ENCODE results near the gene KRTAP3-1.

KRTAP3-1 gene

DNA sequence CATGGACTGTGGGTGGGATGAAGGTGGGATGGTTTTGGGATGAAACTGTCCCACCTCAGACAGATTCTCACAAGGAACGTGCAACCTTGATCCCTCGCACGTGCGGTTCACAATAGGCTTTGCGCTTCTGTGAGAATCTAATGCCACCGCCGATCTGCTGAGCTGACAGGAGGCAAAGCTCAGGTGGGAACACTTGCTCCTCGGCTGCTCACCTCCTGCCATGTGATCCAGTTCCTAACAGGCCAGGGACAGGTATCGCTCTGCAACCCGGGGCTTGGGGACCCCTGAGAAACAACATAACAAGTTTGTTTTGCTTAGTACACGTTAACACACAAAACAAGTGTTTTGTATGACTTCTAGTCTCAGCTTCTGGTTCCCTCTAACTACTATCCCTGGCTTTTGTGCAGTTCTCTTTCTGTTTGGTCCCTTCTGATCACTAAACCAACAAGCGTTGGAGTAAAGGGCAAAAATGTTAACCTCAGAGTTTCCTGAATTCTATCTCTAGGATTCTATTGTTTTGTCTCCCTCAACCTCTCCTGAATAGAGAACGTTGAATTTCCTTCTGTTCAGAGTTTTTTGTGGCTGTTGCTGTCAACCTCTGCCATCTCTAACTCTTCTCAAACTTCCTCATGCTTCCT lies 7.8 kb upstream of the KRTAP3-1 start:
- DNase-seq: no peak

DNA sequence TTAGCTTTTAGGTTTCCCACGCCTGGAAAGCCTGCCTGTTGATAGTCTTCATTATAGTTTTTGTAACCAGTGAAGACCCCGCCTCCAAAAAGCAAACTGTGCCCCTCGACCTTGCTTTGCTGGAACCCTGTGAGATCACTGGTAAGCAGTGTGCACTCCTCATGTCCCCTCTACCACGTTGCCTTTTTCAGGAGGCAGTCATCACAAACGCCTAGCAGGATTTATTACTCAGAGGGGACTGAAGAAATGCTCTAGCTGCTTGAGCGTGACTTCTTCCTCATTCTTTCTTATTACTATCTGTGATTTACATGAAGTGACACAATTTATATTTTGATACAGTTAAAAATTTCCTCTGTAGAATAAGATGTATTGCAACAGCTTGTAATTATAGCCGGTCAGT lies 6.5 kb upstream of the KRTAP3-1 start:
- no peak for DNase-seq

GRCh38 chr17:41013606-41014005 lies 4.7 kb upstream of the KRTAP3-1 start:
- DNase-seq: no peak

GRCh38 chr17:41013181-41013580 lies 4.3 kb upstream of the KRTAP3-1 start:
- no peak for DNase-seq

DNA sequence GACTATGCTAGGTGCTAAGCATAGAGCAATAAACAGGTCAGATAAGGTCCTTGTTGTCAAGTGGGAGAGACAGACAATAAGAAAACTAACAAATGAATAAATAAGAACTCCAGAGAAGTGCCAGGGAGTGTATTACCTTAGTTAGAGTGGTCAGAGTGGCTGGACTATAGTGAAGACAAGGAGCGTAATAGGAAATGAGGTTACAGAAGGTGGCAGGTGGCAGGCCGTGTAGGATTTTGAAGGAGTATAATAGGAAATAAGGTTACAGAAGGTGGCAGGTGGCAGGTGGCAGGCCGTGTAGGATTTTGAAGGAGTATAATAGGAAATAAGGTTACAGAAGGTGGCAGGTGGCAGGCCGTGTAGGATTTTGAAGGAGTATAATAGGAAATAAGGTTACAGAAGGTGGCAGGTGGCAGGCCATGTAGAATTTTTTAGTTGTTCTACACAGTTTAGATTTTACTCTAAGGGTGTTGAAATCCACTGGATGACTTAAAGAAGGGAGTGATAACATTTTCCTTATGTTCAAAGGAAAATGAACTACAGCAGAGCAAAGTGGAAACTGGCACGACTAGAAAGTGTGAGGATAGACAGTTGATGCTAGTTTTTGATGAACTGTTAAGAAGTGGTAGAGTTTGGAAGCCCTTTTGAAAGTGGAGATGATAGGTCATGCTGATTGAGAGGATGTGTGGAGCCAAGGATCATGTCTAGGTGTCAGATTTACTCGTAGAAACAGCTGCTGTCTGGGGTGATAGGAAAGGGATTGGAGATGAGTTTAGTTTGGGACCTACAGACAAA lies 3.6 kb upstream of the KRTAP3-1 start:
- DNase-seq: no peak

DNA sequence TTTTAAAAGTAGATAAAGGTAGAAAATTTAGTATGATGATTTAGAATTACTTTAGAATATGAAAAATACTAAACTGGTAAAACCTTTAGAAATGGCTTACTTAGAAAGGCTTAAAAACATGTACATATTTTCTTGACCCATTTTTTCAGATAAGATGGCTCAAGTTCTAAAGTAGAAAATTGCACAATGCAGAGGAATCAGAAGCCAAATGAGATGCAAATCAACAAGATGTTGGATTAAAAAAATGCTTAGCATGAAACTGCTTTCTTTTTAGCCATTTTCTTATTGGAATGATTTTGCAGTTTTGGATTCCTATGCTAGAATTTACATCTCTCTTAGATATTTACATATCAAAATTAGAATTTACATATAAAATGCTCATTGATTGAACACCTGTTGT lies 1.5 kb upstream of the KRTAP3-1 start:
- no peak for DNase-seq

- DNase-seq: no peak
These were observed 1.0 kb upstream of the KRTAP3-1 start for GRCh38 chr17:41009936-41010335.

- DNase-seq: no peak
These were observed 403 bp upstream of the KRTAP3-1 start for GRCh38 chr17:41009301-41009760.

DNA sequence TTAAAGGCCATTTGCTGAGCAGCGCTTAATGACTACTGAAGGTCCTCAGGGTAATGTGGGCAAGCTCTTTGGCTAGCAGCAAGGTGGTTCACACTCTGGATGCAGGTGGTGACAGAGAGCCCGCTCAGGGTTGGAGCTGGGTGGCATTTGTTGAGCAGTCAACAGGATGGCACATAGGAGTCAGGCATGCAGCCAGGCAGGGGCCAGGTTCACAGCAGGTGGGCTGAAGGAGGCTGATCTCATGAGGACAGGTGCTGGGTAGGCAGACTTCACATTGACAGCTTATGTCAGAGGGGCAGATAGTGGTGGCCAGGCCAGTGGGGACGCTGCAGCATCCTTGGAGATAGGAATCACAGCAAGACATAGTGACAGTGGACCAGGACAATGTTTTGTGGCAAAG lies 4.5 kb downstream of the KRTAP3-1 start:
- DNase-seq: no peak

GRCh38 chr17:41003926-41004325 lies 5.0 kb downstream of the KRTAP3-1 start:
- DNase-seq: no peak

- no peak for DNase-seq
These were observed 6.1 kb downstream of the KRTAP3-1 start for GRCh38 chr17:41002814-41003213.

DNA sequence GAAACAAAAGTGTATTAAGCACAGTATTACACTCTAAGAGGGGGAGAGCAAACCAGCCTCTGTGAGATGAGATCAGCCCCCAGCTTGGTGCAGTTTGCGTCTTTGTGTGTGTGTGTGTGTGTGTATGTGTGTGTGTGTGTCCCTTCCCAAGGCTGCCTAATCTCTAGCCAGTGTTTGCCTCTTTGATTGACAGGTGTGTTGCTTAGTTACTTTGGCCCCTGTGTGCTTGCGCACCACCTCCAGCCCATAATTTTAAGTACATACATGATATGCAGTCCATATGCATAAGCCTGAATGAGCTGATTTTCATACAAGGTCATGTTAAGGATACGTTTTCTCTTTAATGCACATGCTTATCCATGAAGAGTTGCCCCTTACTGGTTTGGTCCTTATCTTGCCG lies 7.1 kb downstream of the KRTAP3-1 start:
- DNase-seq: no peak

- peak in 2 of 56 donors; percentile 0 to 3 for DNase-seq
These were observed 9.4 kb downstream of the KRTAP3-1 start, which contains the start of gene KRTAP3-2 for GRCh38 chr17:40999563-40999962. TSS of gene KRTAP3-2 (minus strand) at chr17:40999906. CDS start at chr17:40999853, 53 bp downstream.

GRCh38 chr17:40997361-40997760 lies 11.6 kb downstream of the KRTAP3-1 start:
- no peak for DNase-seq

GRCh38 chr17:40996829-40997228 lies 12.1 kb downstream of the KRTAP3-1 start:
- no peak for DNase-seq

DNA sequence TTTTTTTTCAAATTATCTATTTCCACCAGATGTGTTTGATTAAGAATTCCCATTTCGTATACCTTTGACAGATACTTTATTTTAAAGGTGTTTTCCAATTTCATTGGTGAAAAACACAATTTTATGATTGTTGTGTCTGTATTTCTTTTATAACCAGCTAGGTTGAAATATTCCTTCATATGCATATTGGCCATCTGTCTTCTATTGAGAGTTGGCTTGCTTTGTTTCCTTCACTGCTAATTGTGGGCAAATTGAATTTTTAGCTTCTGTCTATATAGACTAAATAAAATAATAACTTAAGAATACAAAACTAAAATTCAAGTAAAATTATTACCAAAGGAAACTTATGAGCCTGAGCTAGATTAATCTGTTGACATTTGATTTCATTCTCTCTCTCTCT lies 13.8 kb downstream of the KRTAP3-1 start:
- DNase-seq: no peak

GRCh38 chr17:40993839-40994238 lies 15.1 kb downstream of the KRTAP3-1 start, which contains the start of gene KRTAP3-3:
TSS of gene KRTAP3-3 (minus strand) at chr17:40994164. CDS start at chr17:40994097, 67 bp downstream.
- peak in 1 of 56 donors; percentile 0 for DNase-seq

DNA sequence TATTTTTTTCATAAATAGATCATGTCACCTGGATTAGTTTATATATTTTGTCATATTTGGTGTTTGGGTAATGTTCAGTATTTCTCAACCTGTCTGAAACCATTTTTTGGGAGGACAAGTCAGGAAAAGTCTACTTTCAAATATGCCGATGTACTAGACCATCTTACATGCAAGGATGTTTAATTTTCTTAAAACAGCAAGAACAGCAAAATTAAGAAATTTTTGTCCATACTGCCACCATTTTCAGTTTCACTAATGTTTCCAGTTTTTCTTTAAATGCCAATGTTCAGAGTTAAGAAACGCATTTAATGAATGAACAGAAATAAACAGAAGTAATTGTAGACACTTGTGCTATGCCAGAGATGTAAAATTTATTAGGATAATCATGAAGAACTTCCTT lies 15.8 kb downstream of the KRTAP3-1 start:
- no peak for DNase-seq

- no peak for DNase-seq
These were observed 16.3 kb downstream of the KRTAP3-1 start for GRCh38 chr17:40992666-40993065.

GRCh38 chr17:40986920-40987319 lies 22.0 kb downstream of the KRTAP3-1 start:
- no peak for DNase-seq

- no peak for DNase-seq
These were observed 24.7 kb downstream of the KRTAP3-1 start, which contains the start of gene KRT40 for GRCh38 chr17:40984226-40984625. TSS of gene KRT40 (minus strand) at chr17:40984326. CDS start at chr17:40984273, 53 bp downstream.

GRCh38 chr17:40981115-40981514 lies 27.8 kb downstream of the KRTAP3-1 start:
- DNase-seq: no peak

DNA sequence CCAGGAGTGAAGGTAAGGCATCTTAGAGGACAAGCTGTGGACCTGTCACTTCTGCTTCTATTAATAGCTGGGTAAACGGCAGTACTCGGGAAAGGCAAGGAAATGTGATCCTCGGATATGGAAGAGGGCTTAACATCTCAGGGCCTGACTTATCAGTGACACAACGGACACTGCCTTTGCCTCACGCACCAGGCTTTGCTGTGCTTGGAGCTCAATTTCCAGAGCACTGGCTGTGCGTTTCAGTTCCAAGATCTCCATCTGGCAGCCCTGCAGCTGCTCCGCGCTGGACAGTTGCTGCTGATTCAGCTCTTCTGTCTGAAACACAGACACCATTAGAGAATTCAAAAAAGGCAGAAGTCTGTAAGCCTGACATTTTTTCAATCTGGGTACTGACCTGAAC lies 28.3 kb downstream of the KRTAP3-1 start:
- peak in 23 of 56 donors; percentile 1 to 46 (median 12) for DNase-seq

Data from amygdala (tissue), 56 donors.